GM19238 (cell line): Measurements from ENCODE around the gene ATXN1.

Experiments used
- DNase-seq: peaks from one replicate; pipeline ENCODE4 v3.0.0; 2011; ENCODE audit warnings: low spot score; ENCODE audit not compliant: insufficient read length

ATXN1 gene

DNA sequence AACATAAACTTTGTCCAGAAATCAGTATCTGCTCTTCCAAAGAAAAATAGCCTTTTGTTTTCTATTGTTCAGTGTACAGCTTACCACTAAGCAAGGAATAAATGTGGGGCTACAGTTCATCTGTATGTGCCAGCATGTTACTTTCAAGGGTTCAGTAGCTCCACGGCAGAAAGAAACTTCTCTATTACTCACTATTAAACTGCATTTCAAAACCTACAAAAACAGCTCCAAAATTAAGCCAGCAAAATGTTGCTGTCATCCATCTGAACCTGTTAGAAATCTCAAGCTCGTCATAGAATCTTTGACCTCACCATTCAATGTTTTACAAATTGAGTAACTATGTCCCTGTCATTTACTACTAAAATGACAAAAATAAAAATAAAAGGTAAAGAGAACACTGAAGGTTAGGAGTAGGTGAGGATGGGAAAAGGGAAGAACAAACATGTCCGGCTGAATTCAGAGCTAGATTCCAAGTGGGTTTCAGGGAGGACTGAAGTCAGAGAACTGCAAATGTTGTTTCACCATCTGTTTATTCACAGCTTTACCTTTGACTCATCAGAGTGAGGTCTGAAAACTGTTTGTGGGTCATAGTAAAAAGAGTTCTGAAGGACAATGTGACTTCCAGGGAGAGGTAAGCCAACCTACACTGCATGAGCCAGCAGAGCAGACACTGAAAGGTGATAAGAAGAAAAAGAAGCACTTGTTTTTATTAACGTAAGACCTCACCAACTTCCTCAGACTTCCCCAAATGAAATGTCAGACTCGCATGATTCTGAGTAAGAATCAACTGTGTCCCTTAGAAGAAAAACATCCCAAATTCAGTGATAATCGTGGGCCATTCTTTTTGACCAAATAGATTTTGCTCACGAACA lies 62.0 kb downstream of the ATXN1 start:
- DNase-seq, result no peak

DNA sequence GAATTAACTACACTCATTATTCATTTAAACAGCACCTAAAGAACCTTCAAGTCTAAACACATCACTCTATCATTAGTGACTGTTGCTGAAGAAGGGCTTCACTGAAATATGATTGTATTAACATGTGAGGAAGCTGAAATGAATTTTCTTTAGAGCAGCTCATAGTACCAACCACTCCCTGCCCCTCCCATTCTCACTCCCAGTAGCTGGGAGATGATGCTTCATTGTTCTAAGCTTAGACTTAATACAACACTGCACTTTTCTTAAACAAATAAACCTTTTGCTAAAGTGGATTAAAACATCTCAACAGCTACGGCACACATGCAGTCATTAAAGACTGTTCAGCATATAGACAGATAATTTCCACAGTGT lies 63.1 kb downstream of the ATXN1 start:
- DNase-seq, result no peak

DNA sequence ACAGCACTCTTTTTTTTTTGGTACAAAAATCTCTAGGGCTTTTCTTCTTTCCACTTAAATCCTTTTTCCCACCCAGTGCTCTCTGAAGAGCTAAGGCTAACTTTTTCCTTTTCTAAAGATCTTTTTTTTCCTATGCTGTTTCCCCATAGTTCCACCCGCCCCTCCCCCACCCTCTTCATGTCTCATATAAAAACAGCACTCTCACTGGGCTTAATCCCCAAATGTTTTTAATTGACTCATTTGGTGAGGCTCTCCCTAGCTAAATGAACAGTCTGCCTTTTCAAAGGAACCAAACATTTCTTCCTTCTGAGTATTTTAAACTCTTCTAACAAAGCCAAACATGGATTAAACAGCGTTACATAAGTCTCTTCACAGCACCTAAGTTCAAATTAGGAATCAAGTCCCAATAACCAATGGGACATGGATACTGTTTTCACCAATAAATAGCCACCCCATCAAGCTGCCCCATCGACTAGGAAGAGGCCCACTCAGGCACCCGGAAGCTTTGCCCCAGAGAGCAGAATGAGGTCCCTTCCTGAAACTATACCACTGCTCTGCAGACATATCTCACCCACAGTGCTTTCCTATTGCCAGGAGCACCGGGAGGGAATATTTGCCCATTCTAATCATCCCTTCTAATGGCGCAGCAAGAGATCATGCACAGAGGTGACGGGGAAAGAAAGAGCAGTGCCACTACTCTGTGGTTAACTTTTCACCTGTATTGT lies 63.7 kb downstream of the ATXN1 start:
- no peak for DNase-seq

DNA sequence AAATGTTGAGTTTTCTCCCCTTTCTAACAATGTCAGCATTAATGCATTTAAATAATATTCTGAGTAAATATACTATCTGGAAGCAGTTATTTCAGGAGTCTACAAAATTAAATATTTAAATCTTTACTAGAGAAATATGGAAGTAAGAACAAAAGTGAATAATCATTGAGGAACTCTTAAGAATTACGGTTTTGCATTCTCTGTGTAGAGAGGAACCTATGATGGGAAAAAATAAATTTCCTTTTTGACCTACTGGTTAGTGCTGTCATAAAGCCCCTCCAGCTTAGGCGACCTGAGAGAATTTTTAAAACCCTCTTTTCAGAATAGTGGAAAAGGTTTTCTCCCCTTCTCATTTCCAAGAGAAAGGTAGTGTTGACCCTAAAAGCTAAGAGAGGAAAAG lies 64.8 kb downstream of the ATXN1 start:
- no peak for DNase-seq

DNA sequence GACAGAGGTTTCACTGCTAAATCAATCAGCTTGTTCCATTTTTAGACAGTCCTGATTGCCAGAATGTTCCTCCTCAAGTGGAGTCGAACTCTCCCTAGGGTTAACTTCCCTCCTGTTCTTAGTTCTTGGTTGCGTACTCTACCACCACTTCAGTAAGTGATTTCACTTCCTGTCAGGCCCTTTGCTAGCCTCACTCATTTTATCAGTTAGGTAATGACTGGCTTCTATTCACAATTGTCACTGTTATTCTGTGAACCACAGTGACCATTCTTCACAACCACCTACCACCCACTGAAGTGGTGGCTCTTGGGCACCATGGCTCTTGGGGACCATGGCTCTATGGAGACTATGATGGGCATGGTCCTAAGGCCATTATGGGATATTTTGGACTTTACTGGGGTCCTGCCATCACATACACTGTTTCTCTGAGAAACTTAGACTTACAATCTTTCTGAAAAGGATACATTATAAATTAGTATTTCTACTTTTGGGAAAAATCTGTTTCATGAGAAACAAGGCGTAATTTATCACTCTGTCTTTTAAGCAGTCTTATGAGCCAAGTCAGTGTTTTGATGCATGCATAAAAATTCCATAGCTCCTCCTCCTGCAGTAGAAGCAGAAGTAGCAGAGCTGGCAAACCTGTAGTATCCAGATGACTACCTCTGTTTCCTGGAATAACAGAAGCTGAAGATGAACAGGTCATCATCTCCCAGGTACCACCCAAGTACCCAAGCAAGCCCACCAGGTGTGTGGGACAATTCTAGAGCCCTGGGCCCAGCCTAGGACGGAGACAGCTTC lies 66.3 kb downstream of the ATXN1 start:
- DNase-seq, result no peak

DNA sequence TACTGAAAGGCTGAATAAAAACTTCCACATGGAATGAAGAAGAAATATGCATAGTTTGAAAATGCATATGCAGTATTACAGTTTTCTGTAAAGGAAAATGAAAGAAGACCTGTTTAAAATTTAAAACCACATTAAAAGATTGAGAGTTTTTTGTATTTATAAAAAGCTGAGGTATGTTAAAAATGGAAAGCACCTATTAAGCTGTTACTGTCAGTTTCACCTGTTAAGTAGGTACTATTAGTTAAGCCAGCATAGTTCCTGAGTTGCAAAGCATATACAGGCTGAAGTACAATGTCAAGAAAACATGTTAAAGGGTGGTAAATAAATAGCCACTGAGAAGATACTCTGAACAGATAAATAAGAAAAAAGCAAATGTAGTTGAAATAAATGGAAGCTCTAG lies 69.9 kb downstream of the ATXN1 start:
- no peak for DNase-seq

DNA sequence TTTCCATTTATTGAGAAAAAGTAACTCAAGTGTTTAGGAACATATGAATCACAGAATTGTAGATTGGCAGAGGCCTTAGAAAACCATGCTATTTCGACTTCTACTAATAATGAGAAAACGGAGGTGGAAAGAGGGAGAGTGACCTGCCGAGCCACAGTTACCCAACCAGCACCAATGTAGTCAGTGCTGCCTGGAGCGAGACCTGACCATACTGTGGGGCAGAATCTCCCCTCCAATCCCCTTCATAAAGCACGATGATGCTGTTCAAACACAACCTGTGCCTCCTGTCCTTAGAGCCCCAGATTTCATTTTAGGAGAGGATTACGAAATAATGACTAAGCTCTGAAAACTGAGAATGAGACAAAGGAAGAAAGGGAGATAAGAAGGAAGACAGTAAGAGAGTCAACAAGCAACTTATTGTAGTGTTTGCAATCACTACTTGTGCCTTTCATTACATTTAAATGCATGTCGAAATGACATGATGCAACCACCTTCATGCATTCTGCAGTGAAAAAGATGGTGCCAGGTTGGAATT lies 70.6 kb downstream of the ATXN1 start:
- no peak for DNase-seq

DNA sequence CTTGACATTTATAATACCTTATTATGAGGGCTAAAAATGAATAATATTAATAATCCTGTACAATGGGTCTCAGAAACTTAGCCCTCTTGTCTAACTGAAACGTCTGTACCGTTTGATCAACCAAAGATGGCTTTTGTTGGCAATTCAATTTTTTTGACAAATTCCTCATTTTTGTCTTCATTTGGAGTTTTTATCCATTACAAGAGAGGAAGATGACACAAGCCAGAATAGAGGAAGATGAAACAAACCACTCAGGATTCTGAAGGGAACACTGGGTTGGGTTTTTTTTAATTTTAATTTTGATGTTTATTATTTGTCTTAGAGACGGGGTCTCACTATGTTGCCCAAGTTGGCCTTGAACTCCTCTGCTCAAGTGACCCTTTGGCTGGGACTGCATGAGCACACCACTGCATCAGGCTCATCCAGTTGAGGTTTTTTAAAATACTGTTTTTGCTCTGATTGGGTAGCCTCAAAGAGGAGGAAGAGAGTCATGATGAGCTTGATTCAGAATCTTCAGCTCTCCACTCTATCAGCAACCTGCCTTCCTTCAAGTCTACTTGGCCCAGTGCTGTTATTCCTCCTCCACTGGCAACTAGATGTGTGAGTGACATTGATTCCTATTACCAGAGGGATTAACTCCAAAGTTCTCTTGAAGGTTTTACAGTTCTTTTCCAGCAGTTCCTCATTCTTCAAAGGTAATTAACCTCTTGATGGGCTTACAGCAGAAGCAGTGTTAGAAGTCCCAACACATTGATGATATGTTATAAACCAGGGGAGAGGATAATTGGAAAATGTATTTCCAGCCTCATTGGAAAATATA lies 71.3 kb downstream of the ATXN1 start:
- no peak for DNase-seq

DNA sequence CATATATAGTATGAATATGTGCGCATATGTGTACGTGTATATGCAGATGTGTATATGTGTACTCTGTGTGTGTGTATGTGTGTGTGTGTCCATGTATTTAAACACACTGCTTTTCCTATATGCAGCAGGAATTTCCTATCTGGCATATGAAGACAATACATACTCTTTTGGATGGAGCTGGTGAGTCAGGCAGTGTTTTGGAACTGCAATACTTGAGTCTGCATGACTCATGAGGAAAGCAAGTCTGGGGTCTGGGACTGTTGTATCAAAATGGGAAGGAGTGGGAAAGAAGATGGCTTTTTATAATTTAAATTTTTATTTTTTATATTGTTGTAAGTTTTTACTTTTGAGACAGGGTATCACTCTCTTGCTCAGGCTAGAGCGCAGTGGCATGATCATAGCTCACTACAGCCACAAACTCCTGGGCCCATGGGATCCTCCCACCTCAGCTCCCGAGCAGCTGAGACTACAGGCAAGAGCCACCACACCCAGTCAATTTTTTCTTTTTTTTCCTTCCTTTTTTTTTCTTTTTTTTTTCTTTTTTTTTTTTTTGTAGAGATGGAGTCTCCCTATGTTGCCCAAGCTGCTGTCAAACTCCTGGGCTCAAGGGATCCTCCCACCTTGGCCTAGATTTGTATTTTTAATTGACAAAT lies 72.2 kb downstream of the ATXN1 start:
- no peak for DNase-seq

DNA sequence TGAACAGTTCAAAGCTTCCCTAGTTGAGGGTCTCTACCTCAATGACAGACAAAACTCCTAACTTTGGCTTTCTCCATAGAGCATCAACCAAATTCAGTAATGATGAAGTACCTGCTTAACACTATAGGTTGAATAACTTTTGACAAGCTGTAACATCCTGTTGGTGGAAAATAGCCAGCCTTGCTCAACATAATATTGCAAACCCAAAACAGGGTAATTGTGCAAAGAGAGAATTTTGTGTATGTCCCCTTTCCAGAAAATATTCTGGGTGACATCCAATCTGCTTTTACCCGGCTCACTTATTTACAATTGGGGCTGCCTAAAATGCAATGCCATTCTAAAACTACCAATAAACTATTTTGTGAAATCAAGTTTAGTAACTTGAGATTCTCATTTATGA lies 72.8 kb downstream of the ATXN1 start:
- no peak for DNase-seq

DNA sequence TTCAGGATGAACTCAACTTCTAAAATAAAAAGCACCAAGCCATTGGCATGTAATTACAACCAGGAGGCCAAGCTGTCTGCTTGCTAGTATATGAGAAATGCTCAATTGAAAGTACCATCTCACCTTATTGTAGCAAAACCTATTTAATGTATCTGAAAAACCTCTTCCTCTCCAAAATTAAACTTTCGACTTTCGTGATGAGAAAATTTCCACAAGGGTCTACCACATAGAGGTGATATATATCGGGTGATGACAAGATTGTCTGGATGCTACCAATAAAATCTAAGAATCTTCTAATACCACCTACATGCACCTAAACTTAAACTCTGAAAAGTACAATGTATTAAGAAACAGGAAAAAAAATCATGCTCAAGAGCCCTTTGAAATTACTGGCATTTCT lies 74.2 kb downstream of the ATXN1 start:
- DNase-seq, result no peak

DNA sequence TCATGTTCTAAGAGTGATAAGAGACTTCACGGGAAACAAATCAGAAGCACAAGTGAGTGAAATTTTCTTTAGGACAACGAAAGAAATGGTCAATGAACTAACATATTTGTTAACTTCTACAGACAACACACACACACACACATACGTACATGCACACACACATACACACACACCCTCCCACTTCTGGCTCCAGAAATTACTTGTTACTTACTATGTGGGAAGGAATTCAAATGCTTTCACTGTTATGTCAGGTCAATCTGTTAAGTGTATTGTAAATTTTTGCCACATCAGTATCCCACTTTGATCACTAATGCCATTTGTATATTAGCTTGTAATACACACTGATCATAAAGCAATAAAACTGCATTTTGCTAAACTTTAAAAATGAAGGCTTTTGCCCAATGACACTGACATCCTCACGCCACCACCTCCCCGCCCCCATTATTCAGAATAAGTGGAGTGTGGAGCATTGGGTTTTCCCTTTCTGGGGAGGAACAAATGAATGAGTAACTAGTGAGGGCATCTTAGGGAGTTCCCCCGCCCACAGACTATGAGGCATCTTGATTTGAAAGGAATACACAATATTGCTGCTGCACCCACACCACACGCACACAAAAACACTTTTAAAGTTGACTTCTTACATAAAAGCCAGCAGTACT lies 76.2 kb downstream of the ATXN1 start:
- DNase-seq, result peak; percentile 19

DNA sequence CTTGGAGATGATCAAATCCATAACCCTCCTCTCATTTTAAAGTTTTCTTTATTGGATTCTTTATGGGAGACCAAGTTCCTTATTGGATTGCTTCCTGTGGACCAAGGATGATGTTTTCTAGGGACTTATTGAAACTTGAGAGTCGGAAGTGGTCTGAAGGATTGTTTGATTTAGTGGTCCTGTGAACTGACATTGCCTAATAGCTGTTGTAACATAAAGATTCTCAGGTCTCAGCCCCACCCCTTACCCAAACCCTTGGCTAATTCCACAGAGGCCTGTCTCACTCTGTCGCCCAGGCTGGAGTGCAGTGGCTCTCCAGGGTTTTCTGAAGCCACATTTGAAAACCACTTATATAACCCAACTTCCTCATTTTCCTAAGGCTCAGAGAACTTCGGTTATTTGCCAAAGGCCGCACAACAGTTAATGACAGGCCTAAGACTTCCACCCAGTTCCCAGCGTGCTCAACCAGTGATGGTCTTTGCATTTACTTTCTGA lies 77.0 kb downstream of the ATXN1 start:
- DNase-seq, result no peak

DNA sequence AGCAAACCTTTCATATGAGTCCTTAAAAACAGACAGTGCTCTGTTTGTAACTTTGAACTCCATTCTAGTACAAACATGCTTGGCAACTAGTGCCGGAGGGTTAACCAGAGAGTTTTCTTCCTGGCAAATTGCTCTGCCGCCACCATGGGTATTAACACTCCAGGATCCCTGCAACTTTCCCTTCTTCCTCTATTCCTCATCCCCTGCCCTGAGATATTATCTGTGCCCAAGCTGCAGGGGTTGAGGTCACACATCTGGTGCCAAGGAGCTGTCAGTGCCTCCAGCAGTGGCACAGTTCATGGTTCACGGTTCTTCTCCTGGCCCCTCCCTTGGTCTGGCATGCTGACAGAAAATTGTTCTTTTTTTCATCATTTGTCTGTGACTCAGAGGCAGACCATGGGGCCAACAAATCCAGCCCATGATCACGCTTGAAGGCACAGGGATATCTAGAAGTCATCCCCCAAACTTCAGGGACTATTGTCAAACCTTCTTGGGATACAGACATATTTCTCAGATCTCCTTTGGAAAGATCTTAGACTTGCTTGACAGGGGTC lies 77.5 kb downstream of the ATXN1 start:
- no peak for DNase-seq

DNA sequence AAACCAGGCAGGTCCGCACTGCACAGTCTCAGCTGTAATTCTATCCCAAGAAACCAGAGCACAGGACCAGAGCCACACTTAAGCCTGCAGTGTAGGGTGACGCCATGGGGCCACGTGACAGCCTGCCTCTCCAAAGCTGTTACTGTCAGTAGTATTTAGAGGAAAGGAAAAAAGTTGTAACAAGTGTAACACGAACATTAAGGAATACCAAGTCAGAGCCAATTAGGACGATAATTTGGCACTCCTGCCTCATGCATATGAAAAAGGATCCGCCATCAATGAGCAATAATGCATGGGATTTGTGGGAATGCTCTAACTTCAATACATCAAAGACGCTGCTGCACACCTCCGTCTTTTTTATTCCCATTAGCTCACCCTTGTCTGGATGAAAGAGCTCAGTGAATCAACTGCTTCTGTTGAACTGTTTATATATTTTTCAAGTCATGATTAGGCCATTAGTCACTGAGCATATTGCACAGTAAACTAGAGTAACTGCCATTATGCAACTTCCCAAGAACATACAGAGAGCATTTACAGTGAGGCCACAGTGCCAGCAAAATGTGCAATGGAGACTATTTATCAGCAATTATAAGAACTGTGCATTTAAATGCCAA lies 79.9 kb downstream of the ATXN1 start:
- DNase-seq, result no peak

DNA sequence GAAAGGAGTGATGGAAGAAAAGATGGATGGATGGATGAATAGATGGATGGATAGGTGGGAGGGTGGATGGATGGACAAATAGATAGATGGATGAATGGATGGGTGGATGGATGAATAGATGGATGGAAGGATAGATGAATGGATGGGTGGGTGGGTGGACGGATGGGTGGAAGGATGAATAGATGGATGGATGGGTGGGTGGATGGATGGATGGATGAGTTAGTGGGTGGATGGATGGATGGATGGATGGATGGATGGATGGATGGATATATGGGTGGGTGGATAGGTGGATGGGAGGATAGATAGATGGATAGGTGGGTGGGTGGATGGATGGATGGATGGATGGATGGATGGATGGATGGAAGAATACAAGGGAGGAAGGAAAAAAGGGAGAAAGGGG lies 82.2 kb downstream of the ATXN1 start:
- no peak for DNase-seq

DNA sequence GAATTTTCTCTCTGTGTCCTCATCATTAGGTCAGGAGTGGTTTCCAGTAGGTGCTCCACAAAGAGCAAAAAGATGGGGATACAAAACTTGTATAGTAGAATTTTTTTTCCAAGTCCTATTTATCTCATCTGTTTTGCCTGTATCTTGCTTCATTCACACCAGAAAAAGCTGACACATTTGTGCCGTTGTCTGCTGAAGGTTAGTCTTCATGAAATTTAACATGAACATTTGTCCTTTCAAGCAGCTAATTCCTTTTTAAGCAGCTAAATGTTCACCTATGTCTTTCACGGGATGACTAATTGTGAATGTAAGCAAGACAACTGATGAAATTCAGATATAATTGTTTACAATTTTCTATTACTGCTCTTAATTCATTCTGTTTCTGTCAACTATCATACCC lies 83.8 kb downstream of the ATXN1 start:
- no peak for DNase-seq

DNA sequence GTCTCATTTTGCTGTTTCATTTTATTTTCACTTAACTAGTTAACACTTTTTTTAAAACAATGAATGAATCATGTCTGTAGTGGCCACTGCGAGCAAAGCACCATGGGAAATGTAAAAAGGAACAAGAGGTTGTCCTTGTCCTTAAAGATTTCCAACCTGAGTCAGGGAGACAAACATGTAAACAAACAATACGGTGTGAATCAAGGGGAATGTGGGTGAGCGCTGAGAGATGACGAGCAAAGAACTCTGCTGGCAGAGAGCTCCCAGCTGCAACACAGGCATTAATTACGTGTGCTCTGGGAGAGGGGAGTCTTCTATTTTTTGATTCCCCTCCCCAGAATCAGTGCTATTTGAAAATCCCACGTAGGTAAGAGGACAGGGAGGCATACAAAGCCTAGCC lies 84.3 kb downstream of the ATXN1 start:
- no peak for DNase-seq

DNA sequence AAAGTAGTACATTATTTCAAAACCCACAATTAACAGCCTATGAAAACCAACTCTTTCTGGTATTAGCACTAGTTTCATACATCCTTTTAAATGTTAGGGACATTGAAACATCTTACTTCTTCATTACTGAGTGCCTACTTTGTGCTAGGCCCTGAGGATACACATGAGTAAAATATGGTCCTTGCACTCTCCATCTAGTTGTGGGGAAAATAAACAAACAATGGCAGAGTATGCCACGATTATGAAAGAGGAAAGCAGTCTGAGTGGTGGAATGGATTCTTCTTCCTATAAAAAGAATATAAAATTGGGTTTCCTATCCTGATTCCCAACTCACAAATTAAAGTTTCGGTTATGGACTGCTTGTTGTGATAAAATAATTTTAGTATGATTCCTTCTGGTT lies 84.9 kb downstream of the ATXN1 start:
- DNase-seq, result no peak
